OCI-M1 (cell line): ENCODE results near the gene RBM3.

Experiments
- DNase-seq: peaks from one replicate; lab custom pipeline; 2025; lab: John Stamatoyannopoulos, UW

Gene RBM3

DNA sequence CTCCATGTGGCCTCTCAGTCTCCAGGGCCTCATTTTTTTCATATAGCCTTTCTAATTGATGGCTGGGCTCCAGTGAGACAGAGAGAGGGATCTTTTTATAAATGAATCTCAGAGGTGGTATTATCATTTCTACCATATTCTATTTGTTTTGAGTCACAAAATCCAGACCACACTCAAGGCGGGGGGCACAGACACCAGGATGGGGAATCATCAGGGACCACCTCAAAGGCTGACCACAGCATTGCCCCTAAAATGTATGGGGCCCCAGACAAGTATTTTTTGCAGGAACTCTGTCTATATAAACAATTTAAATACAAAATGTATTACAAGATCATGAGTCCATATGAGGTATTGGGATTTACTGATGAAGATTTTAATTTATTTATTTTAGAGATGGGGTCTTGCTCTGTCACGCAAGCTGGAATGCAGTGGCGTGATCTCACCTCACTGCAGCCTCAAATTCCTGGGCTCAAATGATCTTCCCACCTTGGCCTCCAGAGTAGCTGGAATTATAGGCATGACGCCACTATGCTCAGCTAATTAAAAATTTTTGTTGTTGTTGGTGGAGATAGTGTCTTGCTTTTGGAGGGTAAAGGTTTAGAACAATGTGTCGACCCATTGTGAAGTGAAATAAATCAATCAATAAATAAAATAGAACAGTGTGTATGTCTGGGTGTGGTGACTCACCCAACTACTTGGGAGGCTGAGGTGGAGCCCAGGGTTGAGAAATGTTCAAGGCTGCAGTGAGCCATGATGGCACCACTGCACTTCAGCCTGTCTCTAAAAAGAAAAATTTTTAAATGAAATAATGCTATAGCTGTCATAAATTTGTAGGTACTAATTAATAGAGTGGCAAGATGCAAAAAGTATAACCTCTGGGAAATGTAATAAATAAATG lies 52.4 kb downstream of the RBM3 start:
- DNase-seq = no peak
